Uterus (tissue), 2 donors: Measurements from ENCODE around the gene EYS.

Experiments
- CTCF ChIP-seq, 4 experiments: fragments of 200-600 bp in 2 of 4; fragments of 450-650 bp in 2 of 4; sonication (generic) in 2 of 4; IDR thresholded peaks; one replicate each; pipeline ENCODE4 v1.5.1; 2016 to 2019; ENCODE audit warnings: antibody characterized with exemption in 4 of 4, mild to moderate bottlenecking in 2 of 4, moderate library complexity in 1 of 4
- POLR2A ChIP-seq, 2 donors: fragments of 450-650 bp; IDR thresholded peaks; one replicate each; pipeline ENCODE4 v1.6.1; 2016; ENCODE audit warnings: antibody characterized with exemption in 2 of 2, mild to moderate bottlenecking in 1 of 2, moderate library complexity in 1 of 2

DNA sequence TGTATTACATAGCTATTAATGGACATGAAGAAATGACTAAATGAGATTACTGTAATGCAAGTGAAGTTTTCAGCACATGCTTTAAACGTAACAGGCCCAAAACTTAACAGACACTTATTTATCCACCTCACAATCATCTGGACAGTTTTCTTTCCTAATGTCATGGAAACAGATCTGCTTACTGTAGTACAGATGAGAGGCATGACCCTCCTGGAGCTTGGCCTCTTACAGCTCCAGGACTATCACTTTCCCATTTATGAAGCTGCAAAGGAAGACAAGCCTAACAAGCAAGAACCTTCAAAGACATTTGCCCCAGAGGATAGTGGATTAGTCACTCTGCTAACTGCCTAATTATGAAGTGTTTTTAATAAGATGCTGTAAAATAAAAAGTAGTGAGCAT, 1652.2 kb downstream of the EYS start:
- TF ChIP-seq POLR2A (IDR thresholded peaks at IDR 0.05) (no peak), CTCF (IDR thresholded peaks at IDR 0.05) (no peak)
